Mucosa of descending colon (tissue), 3 donors: ENCODE measurements around the gene CEP120. TPM values are rescaled to one million over a fixed set of nuclear protein-coding genes. Genes with fewer than 3 reads are reported as not detected.

Source experiments
- ATAC-seq: fragments of 200-7000 bp; cut with Tn5 transposase; one replicate; pipeline ENCODE4 v1.9.1; 2020; ENCODE audit warnings: mild to moderate bottlenecking, moderate library complexity
- DNase-seq, 3 donors: peaks; one replicate each; pipeline ENCODE4 v3.0.0-alpha.2; 2020
- H3K36me3 ChIP-seq: fragments of 200-600 bp; one replicate; pipeline ENCODE4 v1.8.0; 2021; ENCODE audit warnings: low read depth, mild to moderate bottlenecking
- H3K4me1 ChIP-seq: fragments of 200-600 bp; one replicate; pipeline ENCODE4 v1.8.0; 2021; ENCODE audit warnings: low read depth, mild to moderate bottlenecking
- H3K4me3 ChIP-seq: fragments of 200-600 bp; one replicate; pipeline ENCODE4 v1.8.0; 2021; ENCODE audit warnings: mild to moderate bottlenecking
- H3K9me3 ChIP-seq: fragments of 200-600 bp; one replicate; pipeline ENCODE4 v1.8.0; 2021; ENCODE audit warnings: mild to moderate bottlenecking
- intact Hi-C, 2 donors: fragments of 100-400 bp; cut with DNase I in 1 of 2; cut with micrococcal nuclease in 1 of 2; formaldehyde crosslinking; loops; one replicate each; pipeline versions ENCODE4 v1.11.0 to v1.11.1; 2022; cut with DNase I, micrococcal nuclease
- total RNA-seq, 3 donors: library from RNA; stranded (reverse); fragmentation: NEBNext Ultra II Directional in 2 of 3; extraction: Animal tissue kit (Norgen Biotek cat#: 25700) in 2 of 3; gene quantifications; one replicate each; pipeline versions ENCODE4 v1.2.1 to v1.2.4, GENCODE V29; 2021 to 2023
- TF ChIP-seq, protein P1 (sequence below): fragments of 200-600 bp; IDR thresholded peaks from one replicate; pipeline ENCODE4 v1.8.0; 2022; ENCODE audit warnings: antibody characterized with exemption, mild to moderate bottlenecking
- donor health status: DM: no; HTN: no; CAD: no; lungs with moderate emphysema.
- donor health status: DM: no; HTN: no; CAD: no.
- donor health status: DM: no; HTN: yes; CAD: no.

CEP120 gene
- total RNA-seq, 3 donors from 2014 or later = 12.6 to 27.6 (median 15.0) TPM

- Histone ChIP-seq H3K4me1 (no peaks in the 10 kb centered on the region), H3K4me3 (no peak overlapping the region), H3K9me3 (no peaks in the 10 kb centered on the region), H3K36me3 (no peaks in the 10 kb centered on the region)
- TF ChIP-seq, protein P1, sequence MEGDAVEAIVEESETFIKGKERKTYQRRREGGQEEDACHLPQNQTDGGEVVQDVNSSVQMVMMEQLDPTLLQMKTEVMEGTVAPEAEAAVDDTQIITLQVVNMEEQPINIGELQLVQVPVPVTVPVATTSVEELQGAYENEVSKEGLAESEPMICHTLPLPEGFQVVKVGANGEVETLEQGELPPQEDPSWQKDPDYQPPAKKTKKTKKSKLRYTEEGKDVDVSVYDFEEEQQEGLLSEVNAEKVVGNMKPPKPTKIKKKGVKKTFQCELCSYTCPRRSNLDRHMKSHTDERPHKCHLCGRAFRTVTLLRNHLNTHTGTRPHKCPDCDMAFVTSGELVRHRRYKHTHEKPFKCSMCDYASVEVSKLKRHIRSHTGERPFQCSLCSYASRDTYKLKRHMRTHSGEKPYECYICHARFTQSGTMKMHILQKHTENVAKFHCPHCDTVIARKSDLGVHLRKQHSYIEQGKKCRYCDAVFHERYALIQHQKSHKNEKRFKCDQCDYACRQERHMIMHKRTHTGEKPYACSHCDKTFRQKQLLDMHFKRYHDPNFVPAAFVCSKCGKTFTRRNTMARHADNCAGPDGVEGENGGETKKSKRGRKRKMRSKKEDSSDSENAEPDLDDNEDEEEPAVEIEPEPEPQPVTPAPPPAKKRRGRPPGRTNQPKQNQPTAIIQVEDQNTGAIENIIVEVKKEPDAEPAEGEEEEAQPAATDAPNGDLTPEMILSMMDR = no peak
- DNase-seq = no peak
- intact Hi-C loops = no loop called here
- no peak for ATAC-seq
These were observed 117.5 kb downstream of the CEP120 start for GRCh38 chr5:123305751-123306150.

- DNase-seq (no peak), ATAC-seq (no peak)
- TF ChIP-seq, protein P1 = no peak
- Histone ChIP-seq H3K36me3 (no peaks in the 10 kb centered on the region), H3K9me3 (no peaks in the 10 kb centered on the region), H3K4me1 (no peaks in the 10 kb centered on the region), H3K4me3 (no peak overlapping the region)
- intact Hi-C loops = no loop called here
These were observed 118.4 kb downstream of the CEP120 start for GRCh38 chr5:123304777-123305316.

DNA sequence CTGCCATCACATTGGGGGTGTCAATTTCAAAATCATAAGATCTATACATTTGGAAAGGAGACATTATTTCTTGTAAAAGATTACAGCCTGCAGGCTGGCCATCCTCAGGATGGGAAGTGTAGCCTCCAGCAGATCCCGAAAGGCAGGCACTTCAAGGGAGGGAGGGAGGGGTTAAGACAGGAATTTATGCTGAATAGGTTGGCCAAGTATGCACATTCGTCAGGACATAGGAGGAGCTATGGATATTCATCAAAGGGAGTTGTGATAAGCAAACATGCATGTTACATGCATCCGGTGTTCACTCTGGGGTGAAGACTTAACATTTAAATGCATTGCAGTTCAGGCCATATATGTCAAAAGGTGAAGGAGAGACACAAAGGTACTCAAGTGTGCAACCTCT lies 119.4 kb downstream of the CEP120 start:
- Histone ChIP-seq H3K9me3 (no peaks in the 10 kb centered on the region), H3K36me3 (no peaks in the 10 kb centered on the region), H3K4me3 (no peak overlapping the region), H3K4me1 (no peaks in the 10 kb centered on the region)
- TF ChIP-seq, protein P1 = no peak
- DNase-seq = no peak
- intact Hi-C loops = no loop called here
- no peak for ATAC-seq

GRCh38 chr5:123300266-123300665 lies 122.9 kb downstream of the CEP120 start:
- DNase-seq (no peak), ATAC-seq (no peak)
- no peaks in the 10 kb centered on the region for H3K9me3 ChIP-seq
- no peaks in the 10 kb centered on the region for H3K36me3 ChIP-seq
- intact Hi-C loops = no loop called here
- no peak overlapping the region for H3K4me3 ChIP-seq
- TF ChIP-seq, protein P1 = no peak
- H3K4me1 ChIP-seq = no peaks in the 10 kb centered on the region

- no peak overlapping the region for H3K4me3 ChIP-seq
- TF ChIP-seq, protein P1 = no peak
- H3K9me3 ChIP-seq = no peaks in the 10 kb centered on the region
- DNase-seq (no peak), ATAC-seq (no peak)
- intact Hi-C loops = no loop called here
- H3K4me1 ChIP-seq = no peaks in the 10 kb centered on the region
- H3K36me3 ChIP-seq = no peaks in the 10 kb centered on the region
These were observed 124.1 kb downstream of the CEP120 start for GRCh38 chr5:123299136-123299535.
